GM21619 (cell line): ENCODE measurements around the gene ADARB2.

ENCODE experiments used
- ATAC-seq: cut with Tn5 transposase; IDR thresholded peaks from one replicate; pipeline ENCODE4 v1.9.1; 2021; ENCODE audit not compliant: unreplicated experiment

Gene ADARB2

GRCh38 chr10:1573981-1574380, 163.3 kb downstream of the ADARB2 start:
- ATAC-seq, result no peak

- no peak for ATAC-seq
These were observed 163.9 kb downstream of the ADARB2 start for GRCh38 chr10:1573334-1573969.

DNA sequence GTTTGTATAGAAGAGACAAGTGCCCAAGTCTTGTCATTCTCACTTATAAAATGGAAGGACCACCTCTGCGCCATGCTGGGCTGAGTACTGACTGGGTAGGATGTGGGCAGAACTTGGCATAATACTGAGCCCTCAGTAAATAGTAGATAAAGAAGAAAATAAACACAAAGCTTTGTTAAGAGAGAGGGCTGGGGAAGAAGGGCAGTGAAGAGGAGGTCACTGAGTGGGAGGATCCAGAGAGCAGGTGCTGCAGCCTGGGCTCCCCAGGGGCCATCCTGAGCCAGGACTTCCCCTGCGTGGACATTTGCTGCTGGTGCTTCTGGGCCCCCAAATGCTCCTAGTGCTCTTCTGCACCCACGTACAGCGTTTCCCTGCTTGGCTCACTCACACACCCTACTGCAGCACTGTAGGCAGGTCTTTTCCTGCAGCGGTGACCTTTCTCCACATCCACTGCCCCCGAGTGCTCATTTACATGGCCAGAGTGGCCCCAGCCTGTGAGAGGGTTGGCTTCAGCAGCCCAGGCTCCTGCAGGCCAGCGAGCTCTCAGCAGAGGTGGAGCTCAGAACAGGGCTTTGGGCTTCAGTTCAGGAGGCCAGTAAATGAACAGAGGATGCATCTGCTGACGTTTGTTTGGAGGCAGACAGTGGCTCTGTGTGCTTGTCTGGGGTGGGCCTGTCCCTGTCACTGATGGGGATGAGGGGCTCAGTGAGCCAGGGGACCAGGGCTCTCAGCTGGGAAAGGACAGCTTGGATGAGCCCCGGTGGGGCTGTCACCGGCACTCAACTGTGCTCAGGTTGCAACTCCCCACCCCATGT, 164.6 kb downstream of the ADARB2 start:
- no peak for ATAC-seq

- ATAC-seq, result no peak
These were observed 165.6 kb downstream of the ADARB2 start for GRCh38 chr10:1571587-1572237.

GRCh38 chr10:1570416-1571051, 166.8 kb downstream of the ADARB2 start:
- ATAC-seq, result no peak

DNA sequence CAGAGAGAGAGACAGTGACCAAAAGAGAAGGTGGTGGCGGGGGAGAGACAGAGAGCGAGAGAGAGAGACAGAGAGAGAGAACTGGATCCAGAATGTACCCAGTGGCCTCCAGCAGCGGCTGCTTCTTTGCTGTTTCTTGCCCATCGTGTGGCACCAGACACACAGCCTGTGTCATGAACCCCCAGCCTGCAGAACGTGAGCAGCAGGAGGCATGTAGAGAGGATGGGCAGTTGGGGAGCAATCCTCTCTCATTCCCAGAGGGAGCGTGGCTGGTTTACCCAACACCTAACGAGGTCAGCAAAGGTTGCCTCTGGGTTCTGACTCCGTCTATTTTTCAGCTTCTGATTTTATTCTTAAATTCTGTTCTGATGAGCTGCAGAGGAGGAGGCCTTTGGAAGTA, 168.1 kb downstream of the ADARB2 start:
- no peak for ATAC-seq

DNA sequence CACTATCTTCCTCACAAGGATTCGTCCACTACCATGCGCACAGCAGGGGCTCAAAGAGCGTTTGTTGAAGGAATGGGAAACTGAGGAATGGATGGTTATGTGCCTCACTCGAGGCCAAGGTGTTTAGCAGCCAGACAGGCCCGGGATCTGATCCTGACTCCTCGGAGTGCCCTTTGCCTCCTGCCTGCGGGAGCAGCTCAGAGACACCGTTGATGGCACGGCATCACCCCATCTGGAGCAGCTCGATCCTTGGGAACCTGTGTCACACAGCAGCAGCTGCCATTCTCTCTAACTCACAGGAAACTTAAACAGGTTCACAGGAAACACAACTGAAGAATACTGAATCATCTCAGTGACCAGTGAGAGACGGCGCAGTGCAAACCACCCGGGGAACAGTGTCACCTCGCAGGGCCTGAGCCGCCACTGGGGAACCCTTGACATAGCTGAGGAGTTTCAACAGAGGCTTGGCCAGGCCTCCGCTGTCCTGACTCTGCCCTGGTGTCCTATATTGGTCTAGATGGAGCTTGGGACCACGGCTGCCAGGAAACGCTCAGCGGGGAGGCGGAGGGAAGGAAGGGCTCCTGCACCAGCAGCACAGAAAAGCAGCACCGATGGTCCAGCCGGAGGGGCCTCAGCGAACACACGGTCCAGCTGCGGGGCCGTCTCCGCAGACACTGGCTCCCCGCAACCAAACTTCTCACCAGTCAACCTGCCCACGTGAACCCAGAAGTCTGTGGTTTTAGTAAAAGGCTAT, 169.4 kb downstream of the ADARB2 start:
- no peak for ATAC-seq

DNA sequence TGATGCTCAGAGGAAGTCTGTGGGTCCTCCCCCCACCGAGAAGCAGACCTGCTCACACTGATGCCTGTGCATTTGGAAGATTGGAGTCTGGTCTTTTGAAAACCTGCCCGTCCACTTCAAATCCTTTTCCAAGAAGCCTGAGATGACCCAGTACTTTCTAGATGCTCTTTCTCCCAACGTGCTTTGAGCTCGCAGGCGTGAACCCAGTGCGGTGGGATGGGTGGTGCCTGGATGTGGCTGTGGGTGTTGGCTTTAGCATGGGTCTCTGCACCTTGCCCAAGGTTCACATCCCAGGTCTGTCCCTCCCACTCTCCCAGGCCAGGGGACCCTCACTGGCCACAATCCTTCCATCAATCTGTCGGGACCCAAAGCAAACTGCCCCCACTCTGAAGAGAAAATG, 170.2 kb downstream of the ADARB2 start:
- ATAC-seq, result no peak

- no peak for ATAC-seq
These were observed 172.5 kb downstream of the ADARB2 start for GRCh38 chr10:1564791-1565190.

GRCh38 chr10:1563028-1563427, 174.3 kb downstream of the ADARB2 start:
- no peak for ATAC-seq

- no peak for ATAC-seq
These were observed 175.5 kb downstream of the ADARB2 start for GRCh38 chr10:1561731-1562337.

DNA sequence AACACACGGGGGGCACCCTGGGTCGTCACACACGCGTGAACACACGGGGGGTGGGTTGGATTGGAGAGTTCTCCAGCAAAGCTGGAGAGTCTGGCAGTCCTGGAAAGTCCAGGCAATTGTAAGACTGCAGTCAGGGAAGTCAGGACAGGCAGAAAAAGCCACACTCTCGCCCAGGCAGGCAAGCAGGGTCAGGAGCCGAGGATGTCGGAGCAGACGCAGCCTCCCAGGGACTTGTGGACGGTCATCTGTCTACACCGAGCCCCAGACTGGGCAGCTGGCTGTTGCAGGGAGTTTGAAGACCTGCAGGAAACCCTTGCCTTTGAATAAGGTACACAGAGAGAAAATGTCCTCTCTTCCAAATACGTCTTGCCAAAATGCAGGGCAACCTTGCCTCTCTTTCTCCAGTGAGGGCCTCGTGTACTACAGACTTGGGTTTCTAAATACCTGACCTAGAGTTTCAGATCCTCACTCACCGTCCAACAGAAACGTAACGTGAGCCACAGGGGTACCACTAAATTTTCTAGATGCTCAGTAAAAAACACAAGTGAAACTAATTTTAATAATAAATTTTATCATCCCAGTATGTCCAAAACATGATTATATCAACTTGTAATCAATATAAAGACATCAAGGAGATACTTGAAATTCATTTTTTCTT, 176.7 kb downstream of the ADARB2 start:
- ATAC-seq, result no peak

- no peak for ATAC-seq
These were observed 177.6 kb downstream of the ADARB2 start for GRCh38 chr10:1559761-1560160.

GRCh38 chr10:1559311-1559710, 178.0 kb downstream of the ADARB2 start:
- ATAC-seq, result no peak

GRCh38 chr10:1558906-1559305, 178.4 kb downstream of the ADARB2 start:
- no peak for ATAC-seq

DNA sequence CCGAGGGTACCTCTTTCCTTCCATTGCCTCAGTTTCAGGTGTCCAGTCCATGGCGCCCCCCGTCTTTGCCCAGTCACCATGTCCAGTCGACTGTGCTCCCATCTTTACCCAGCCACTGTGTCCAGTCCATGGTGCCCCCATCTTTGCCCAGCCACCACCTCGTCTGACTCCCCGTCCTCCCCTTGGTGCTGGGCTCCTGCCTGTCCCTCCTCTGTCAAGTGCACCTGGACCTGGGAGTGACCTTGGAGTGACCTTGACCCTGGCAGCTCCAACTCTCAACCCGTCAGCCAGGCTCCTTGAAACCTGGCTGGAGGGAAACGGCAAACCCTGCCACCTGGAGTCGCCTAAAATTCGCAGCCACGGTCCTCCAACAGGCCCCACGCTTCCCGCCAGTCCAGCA, 180.2 kb downstream of the ADARB2 start:
- no peak for ATAC-seq

GRCh38 chr10:1556496-1556895, 180.8 kb downstream of the ADARB2 start:
- ATAC-seq, result no peak

GRCh38 chr10:1553951-1554350, 183.4 kb downstream of the ADARB2 start:
- ATAC-seq, result no peak

- no peak for ATAC-seq
These were observed 184.2 kb downstream of the ADARB2 start for GRCh38 chr10:1552881-1553670.
